Stimulated activated CD4-positive, alpha-beta T cell treated with anti-CD3 and anti-CD28 coated beads, Interleukin-1b, Interleukin-23, amount 100 ng/mL, for 4 hours (primary cell): ENCODE measurements around the gene ATP10B.
"Not testable (repeated sequence)": the region's sequence is repeated elsewhere in the genome, so short reads cannot be mapped to it uniquely, and the experiment has no call there.

ENCODE experiments used
- DNase-seq, 2 donors: peaks; one replicate each; pipeline ENCODE4 v3.0.0-alpha.2; 2020; ENCODE audit warnings: low read depth in 2 of 2

Gene ATP10B

GRCh38 chr5:160750938-160751657 lies 100.9 kb downstream of the ATP10B start:
- DNase-seq = no peak

GRCh38 chr5:160749682-160750081 lies 102.3 kb downstream of the ATP10B start:
- no peak for DNase-seq

GRCh38 chr5:160749026-160749425 lies 103.0 kb downstream of the ATP10B start:
- DNase-seq = no peak

- no peak for DNase-seq
Measured at GRCh38 chr5:160747987-160748386, 104.0 kb downstream of the ATP10B start.

GRCh38 chr5:160747559-160747958 lies 104.5 kb downstream of the ATP10B start:
- no peak for DNase-seq

- no peak for DNase-seq
Measured at GRCh38 chr5:160744268-160745101, 107.5 kb downstream of the ATP10B start.

- no peak for DNase-seq
Measured at GRCh38 chr5:160743027-160743426, 109.0 kb downstream of the ATP10B start.

GRCh38 chr5:160742446-160742845 lies 109.6 kb downstream of the ATP10B start:
- DNase-seq = no peak

GRCh38 chr5:160727296-160727997 lies 124.6 kb downstream of the ATP10B start:
- no peak for DNase-seq

- no peak for DNase-seq
Measured at GRCh38 chr5:160726721-160727120, 125.3 kb downstream of the ATP10B start.

- DNase-seq = no peak
Measured at GRCh38 chr5:160720822-160721221, 131.2 kb downstream of the ATP10B start.

GRCh38 chr5:160715508-160715907 lies 136.5 kb downstream of the ATP10B start:
- not testable (repeated sequence) for DNase-seq

GRCh38 chr5:160703547-160704189 lies 148.3 kb downstream of the ATP10B start:
- no peak for DNase-seq

GRCh38 chr5:160702934-160703333 lies 149.1 kb downstream of the ATP10B start:
- no peak for DNase-seq

GRCh38 chr5:160702311-160702803 lies 149.7 kb downstream of the ATP10B start:
- no peak for DNase-seq

GRCh38 chr5:160701403-160701802 lies 150.6 kb downstream of the ATP10B start:
- DNase-seq = no peak

- no peak for DNase-seq
Measured at GRCh38 chr5:160699301-160699700, 152.7 kb downstream of the ATP10B start.

GRCh38 chr5:160697281-160697680 lies 154.7 kb downstream of the ATP10B start:
- no peak for DNase-seq

GRCh38 chr5:160694896-160695295 lies 157.1 kb downstream of the ATP10B start:
- no peak for DNase-seq

GRCh38 chr5:160693831-160694465 lies 158.1 kb downstream of the ATP10B start:
- no peak for DNase-seq

- no peak for DNase-seq
Measured at GRCh38 chr5:160692271-160692670, 159.7 kb downstream of the ATP10B start.
